PFSK-1 (cell line): Measurements from ENCODE around the gene SUFU.

Experiments
- POLR2AphosphoS5 ChIP-seq: IDR thresholded peaks from 2 replicates; pipeline ENCODE4 v1.6.1; 2012; ENCODE audit warnings: low read depth, mild to moderate bottlenecking, control low read depth, low read length, moderate library complexity
- SIN3A ChIP-seq: IDR thresholded peaks from 2 replicates; pipeline ENCODE4 v1.6.1; 2012; ENCODE audit warnings: mild to moderate bottlenecking, low read length, moderate library complexity, borderline replicate concordance; ENCODE audit not compliant: insufficient read depth

DNA sequence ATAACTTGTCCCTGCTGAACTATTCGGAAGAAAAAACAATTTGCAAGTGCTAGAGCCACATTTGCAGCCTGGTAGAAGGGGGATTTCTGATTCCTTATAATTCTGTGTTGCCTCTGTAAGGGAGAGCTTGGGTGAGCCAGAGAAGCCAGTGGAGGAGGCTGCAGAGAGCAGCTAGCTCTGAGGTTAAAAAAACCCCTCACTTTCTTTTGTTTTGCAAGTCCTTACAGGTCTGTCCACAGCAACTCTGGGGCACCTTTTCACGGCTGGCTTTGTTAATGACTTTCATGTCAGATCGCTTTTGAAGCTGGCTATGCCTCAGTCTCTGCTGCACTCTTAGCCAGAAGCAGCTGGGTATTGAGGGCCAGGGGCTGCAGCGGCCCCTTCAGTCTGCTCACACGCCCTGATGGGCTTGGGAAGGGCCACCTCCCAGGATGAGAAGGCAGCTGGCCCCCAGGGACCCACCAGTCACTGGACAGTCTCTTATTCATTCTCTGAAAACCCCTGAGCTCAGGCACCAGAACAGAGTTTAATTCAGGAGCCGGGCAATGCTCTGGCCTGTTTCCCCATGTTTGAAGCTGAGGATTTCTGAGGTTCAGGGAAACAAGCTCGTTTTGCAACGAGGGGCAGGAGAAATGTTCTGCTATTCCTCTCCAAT is 171.4 kb downstream of the SUFU start:
- TF ChIP-seq POLR2AphosphoS5 (no peak), SIN3A (no peak)
